ENCODE measurements around the gene EVA1A. TPM values are rescaled to one million over a fixed set of nuclear protein-coding genes. Genes with fewer than 3 reads are reported as not detected.

Gene EVA1A
- total and polyA plus RNA-seq, 2 of the 8 experiments (the other 6 are each of a cell fraction or from before 2014, with no cell fraction given) = 2.4 to 4.3 TPM

DNA sequence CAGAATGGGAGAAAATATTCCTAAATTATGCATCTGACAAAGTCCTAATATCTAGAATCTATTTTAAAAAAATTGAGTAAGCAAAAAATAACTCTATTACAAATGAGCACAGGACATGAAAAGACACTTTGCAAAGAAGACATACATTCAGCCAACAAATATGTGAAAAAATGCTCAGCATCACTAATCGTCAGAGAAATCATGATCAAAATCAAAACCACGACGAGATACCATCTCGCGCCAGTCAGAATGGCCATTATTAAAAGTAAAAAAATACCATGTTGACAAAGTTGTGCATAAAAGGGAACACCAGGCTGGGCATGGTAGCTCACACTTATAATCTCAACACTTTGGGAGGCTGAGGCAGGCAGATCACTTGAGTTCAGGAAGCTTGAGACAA is 63.5 kb downstream of the EVA1A start:
- no peak for FAIRE-seq
- no peaks in the 10 kb centered on the region for H3K23me2 ChIP-seq (ENCODE audit: low read depth, low read length)
- TF ChIP-seq TAF1 (IDR thresholded peaks at IDR 0.05; ENCODE audit: low read depth, low read length) (no peak), CHD1 (IDR thresholded peaks at IDR 0.05; ENCODE audit: low read depth, low read length) (no peak), SP4 (IDR thresholded peaks at IDR 0.05; ENCODE audit: low read length) (no peak), TEAD4 (IDR thresholded peaks at IDR 0.05; ENCODE audit: low read depth, low read length) (no peak), RNF2 (IDR thresholded peaks at IDR 0.05; ENCODE audit: borderline replicate concordance, low read depth, low read length, missing control alignments, poor library complexity, severe bottlenecking) (no peak), SIX5 (IDR thresholded peaks at IDR 0.05; ENCODE audit: low read depth, low read length) (no peak), SP1 (IDR thresholded peaks at IDR 0.05; ENCODE audit: low read depth, low read length) (no peak), BCL11A (IDR thresholded peaks at IDR 0.05; ENCODE audit: low read depth in 2 of 2, low read length in 2 of 2) (no peak), RXRA (IDR thresholded peaks at IDR 0.05; ENCODE audit: insufficient read depth, low read depth, low read length) (no peak), BACH1 (IDR thresholded peaks at IDR 0.05; ENCODE audit: low read length) (no peak), RFX5 (IDR thresholded peaks at IDR 0.05; ENCODE audit: borderline replicate concordance, low read depth, low read length) (no peak), JUND (IDR thresholded peaks at IDR 0.05; ENCODE audit: low read length) (no peak), SRF (IDR thresholded peaks at IDR 0.05; ENCODE audit: low read depth, low read length) (no peak), HDAC2 (IDR thresholded peaks at IDR 0.05; ENCODE audit: borderline replicate concordance in 1 of 2, low read depth in 2 of 2, low read length in 2 of 2) (no peak), HDAC6 (IDR thresholded peaks at IDR 0.05; ENCODE audit: low read depth, low read length) (no peak), KDM4A (IDR thresholded peaks at IDR 0.05; ENCODE audit: low read depth, low read length, severe bottlenecking) (no peak)

More for the DNA sequence above, 63.5 kb downstream of the EVA1A start:
- Histone ChIP-seq H4K8ac (ENCODE audit: extremely low read depth, insufficient read depth, low read length) (no peak overlapping the region), H4K20me1 (replicated peaks in 1 of 2; ENCODE audit: control insufficient read depth in 1 of 2, insufficient read depth in 2 of 2, low read length in 2 of 2) (no peaks in the 10 kb centered on the region), H3K9me3 (ENCODE audit: insufficient read depth in 2 of 2, low read depth in 1 of 2, low read length in 1 of 2) (no peaks in the 10 kb centered on the region), H3K4me3 (ENCODE audit: extremely low read depth in 1 of 4, insufficient read depth in 2 of 4, low read depth in 3 of 4, low read length in 4 of 4) (no peak overlapping the region), H4K5ac (ENCODE audit: insufficient read length, low read depth, low read length) (no peak overlapping the region), H2BK5ac (ENCODE audit: low read depth, low read length) (no peak overlapping the region), H2BK15ac (ENCODE audit: low read length) (no peak overlapping the region), H2AFZ (ENCODE audit: low read length) (no peak overlapping the region), H3K79me2 (ENCODE audit: control insufficient read depth in 1 of 2, insufficient read depth in 2 of 2, low read length in 2 of 2) (no peaks in the 10 kb centered on the region), H3K14ac (ENCODE audit: insufficient read length) (no peak overlapping the region), H3K4me2 (ENCODE audit: insufficient read depth in 1 of 2, low read depth in 2 of 2, low read length in 2 of 2) (no peak overlapping the region), H3K27ac (ENCODE audit: low read depth, low read length) (no peak overlapping the region), H3K23ac (ENCODE audit: insufficient read length) (no peak overlapping the region), H3K56ac (replicated peaks; ENCODE audit: insufficient read length, low read depth, low read length) (no peak overlapping the region), H3K4me1 (replicated peaks in 1 of 4; ENCODE audit: control insufficient read depth in 3 of 4, insufficient read depth in 4 of 4, low read length in 3 of 4) (peaks cover 0 to 2% (median 0%) of the 10 kb centered on the region in 4 experiments; a peak in 2 of 7 replicates), H4K91ac (replicated peaks; ENCODE audit: insufficient read length, low read length) (no peak overlapping the region), H3K27me3 (replicated peaks in 1 of 4; ENCODE audit: control insufficient read depth in 3 of 4, extremely low read depth in 1 of 4, insufficient read depth in 3 of 4, low read length in 3 of 4) (no peaks in the 10 kb centered on the region), H3K36me3 (ENCODE audit: control insufficient read depth in 2 of 4, insufficient read depth in 4 of 4, low read length in 3 of 4) (no peaks in the 10 kb centered on the region), H3K9ac (replicated peaks in 1 of 4; ENCODE audit: extremely low read depth in 1 of 4, low read depth in 3 of 4, low read length in 3 of 4) (no peak overlapping the region), H2BK12ac (ENCODE audit: low read depth, low read length) (no peak overlapping the region), H3K18ac (ENCODE audit: extremely low read depth, low read length) (no peak overlapping the region), H3K4ac (replicated peaks; ENCODE audit: insufficient read length, low read depth, low read length) (no peak overlapping the region), H2AK5ac (ENCODE audit: low read depth, low read length) (no peak overlapping the region), H2BK120ac (replicated peaks; ENCODE audit: low read depth, low read length) (no peak overlapping the region), H2BK20ac (ENCODE audit: low read length) (no peak overlapping the region), H3K79me1 (ENCODE audit: low read depth, low read length) (no peaks in the 10 kb centered on the region)
- DNase-seq (ENCODE audit: low read depth in 1 of 2, low spot score in 2 of 2) = no peak
- 79% methylated on average over 5 of the region's 5 CpGs; no CpG with 5 or more reads in 1 of the 2 experiments for WGBS, 2 experiments (ENCODE audit: extremely low coverage in 1 of 2, insufficient coverage in 1 of 2, insufficient read length in 1 of 2, insufficient replicate concordance in 2 of 2, low coverage in 1 of 2, low lambda C conversion rate in 2 of 2, missing lambda C conversion rate in 1 of 2)
- ChIA-PET POLR2A (ENCODE audit: partially characterized antibody) (no interaction called here), CTCF (ENCODE audit: partially characterized antibody) (interaction anchor here (1.8 kb wide), 1 partner anchor 111 kb away, joined by 5 read pairs; no protein-coding TSS in a partner anchor)

All from H1 (cell line).